ENCODE measurements around the gene LIPA. TPM values are rescaled to one million over a fixed set of nuclear protein-coding genes. Genes with fewer than 3 reads are reported as not detected.
A peak's percentile ranks its signal among the peaks of the same experiment; 100 is the strongest.

Gene LIPA
- polyA plus RNA-seq, 1 experiment, result 51.6 TPM

GRCh38 chr10:89185658-89186057, 65.9 kb downstream of the LIPA start:
- Histone ChIP-seq H3K9me3 (ENCODE audit: control insufficient read depth, insufficient read depth, low read length) (no peaks in the 10 kb centered on the region; the same call in 1 of the 2 replicates), H3K27me3 (ENCODE audit: control insufficient read depth, insufficient read depth, low read length) (no peaks in the 10 kb centered on the region), H3K27ac (ENCODE audit: low read depth, low read length) (no peak overlapping the region), H3K4me3 (ENCODE audit: low read depth, low read length) (no peak overlapping the region)
- CTCF ChIA-PET, result interaction anchor here (1.2 kb wide), 1 partner anchor 32 kb away, joined by 3 read pairs; no protein-coding TSS in a partner anchor
- TF ChIP-seq CTCF (IDR thresholded peaks at IDR 0.05; ENCODE audit: low read depth, low read length), result no peak
- DNase-seq (ENCODE audit: low read depth, low spot score), result no peak
- POLR2A ChIA-PET, result no interaction called here

- no peak for DNase-seq (ENCODE audit: low read depth, low spot score)
- no peak for TF ChIP-seq CTCF (IDR thresholded peaks at IDR 0.05; ENCODE audit: low read depth, low read length)
- ChIA-PET CTCF (interaction anchor here (0.6 to 1.2 kb wide), 3 partner anchors 33 to 155 kb away, joined by 3 to 4 read pairs (median 3); no protein-coding TSS in a partner anchor), POLR2A (no interaction called here)
- Histone ChIP-seq H3K27me3 (ENCODE audit: control insufficient read depth, insufficient read depth, low read length) (no peaks in the 10 kb centered on the region), H3K4me3 (ENCODE audit: low read depth, low read length) (no peak overlapping the region), H3K27ac (ENCODE audit: low read depth, low read length) (no peak overlapping the region), H3K9me3 (ENCODE audit: control insufficient read depth, insufficient read depth, low read length) (no peaks in the 10 kb centered on the region; the same call in 1 of the 2 replicates)
Measured at GRCh38 chr10:89184638-89185037, 66.9 kb downstream of the LIPA start.

- Histone ChIP-seq H3K27ac (ENCODE audit: low read depth, low read length) (peak overlapping the region; percentile 40), H3K9me3 (ENCODE audit: control insufficient read depth, insufficient read depth, low read length) (no peaks in the 10 kb centered on the region), H3K4me3 (ENCODE audit: low read depth, low read length) (no peak overlapping the region), H3K27me3 (ENCODE audit: control insufficient read depth, insufficient read depth, low read length) (no peaks in the 10 kb centered on the region)
- ChIA-PET CTCF (no interaction called here), POLR2A (no interaction called here)
- TF ChIP-seq CTCF (IDR thresholded peaks at IDR 0.05; ENCODE audit: low read depth, low read length), result no peak
- no peak for DNase-seq (ENCODE audit: low read depth, low spot score)
Measured at GRCh38 chr10:89183571-89183970, 68.0 kb downstream of the LIPA start.

GRCh38 chr10:89182894-89183293, 68.7 kb downstream of the LIPA start:
- Histone ChIP-seq H3K9me3 (ENCODE audit: control insufficient read depth, insufficient read depth, low read length) (no peaks in the 10 kb centered on the region), H3K4me3 (ENCODE audit: low read depth, low read length) (no peak overlapping the region), H3K27ac (ENCODE audit: low read depth, low read length) (no peak overlapping the region), H3K27me3 (ENCODE audit: control insufficient read depth, insufficient read depth, low read length) (no peaks in the 10 kb centered on the region)
- no peak for DNase-seq (ENCODE audit: low read depth, low spot score)
- CTCF ChIA-PET, result no interaction called here
- POLR2A ChIA-PET, result interaction anchor here (0.5 kb wide), 1 partner anchor 16 kb away, joined by 3 read pairs; no protein-coding TSS in a partner anchor
- no peak for TF ChIP-seq CTCF (IDR thresholded peaks at IDR 0.05; ENCODE audit: low read depth, low read length)

- no peak for DNase-seq (ENCODE audit: low read depth, low spot score)
- CTCF ChIA-PET, result interaction anchor here (1.1 kb wide), 1 partner anchor 146 kb away, joined by 5 read pairs; no protein-coding TSS in a partner anchor
- no peak overlapping the region for H3K27ac ChIP-seq (ENCODE audit: low read depth, low read length)
- H3K4me3 ChIP-seq (ENCODE audit: low read depth, low read length), result no peak overlapping the region
- no peaks in the 10 kb centered on the region for H3K9me3 ChIP-seq (ENCODE audit: control insufficient read depth, insufficient read depth, low read length)
- TF ChIP-seq CTCF (IDR thresholded peaks at IDR 0.05; ENCODE audit: low read depth, low read length), result no peak
- H3K27me3 ChIP-seq (ENCODE audit: control insufficient read depth, insufficient read depth, low read length), result no peaks in the 10 kb centered on the region
- POLR2A ChIA-PET, result no interaction called here
Measured at GRCh38 chr10:89175816-89176215, 75.8 kb downstream of the LIPA start.
